ENCODE results near the gene ZNF672.
"Not testable (repeated sequence)": the region's sequence is repeated elsewhere in the genome, so short reads cannot be mapped to it uniquely, and the experiment has no call there.

Gene ZNF672

DNA sequence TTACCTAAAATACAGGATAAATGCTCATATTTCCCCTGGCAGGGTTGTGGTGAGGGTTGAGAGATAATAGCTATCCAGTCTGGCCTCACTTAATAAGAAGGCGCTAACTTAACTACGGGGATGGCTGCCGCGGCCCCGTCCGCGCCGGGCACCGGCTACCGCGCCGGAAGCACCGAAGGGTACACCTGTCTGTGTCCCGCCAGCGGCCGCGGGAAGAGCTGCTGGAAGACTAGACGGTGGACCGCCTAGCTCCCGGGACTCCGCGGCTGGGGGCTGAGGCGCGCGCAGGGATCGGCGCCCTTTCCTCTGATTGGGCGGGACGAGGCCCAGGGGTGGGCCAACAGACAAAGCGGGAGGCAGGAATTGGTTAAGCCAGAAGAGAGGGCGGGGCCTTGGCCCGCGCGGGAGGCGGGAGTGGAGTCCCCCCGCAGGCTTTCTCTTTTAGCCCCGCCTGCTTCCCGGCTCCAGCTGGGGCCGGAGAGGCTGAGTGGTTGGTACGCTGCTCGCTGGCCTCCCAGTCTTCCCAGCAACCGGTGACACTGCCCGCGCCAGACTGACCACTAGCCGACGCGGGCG, at the start of gene ZNF672:
Gene ZNF672 (plus strand): TSS at position 444 of the 576 bp plus-strand sequence. CDS start 9,051 bp downstream, outside the sequence.
- DNase-seq = peak; percentile 99

DNA sequence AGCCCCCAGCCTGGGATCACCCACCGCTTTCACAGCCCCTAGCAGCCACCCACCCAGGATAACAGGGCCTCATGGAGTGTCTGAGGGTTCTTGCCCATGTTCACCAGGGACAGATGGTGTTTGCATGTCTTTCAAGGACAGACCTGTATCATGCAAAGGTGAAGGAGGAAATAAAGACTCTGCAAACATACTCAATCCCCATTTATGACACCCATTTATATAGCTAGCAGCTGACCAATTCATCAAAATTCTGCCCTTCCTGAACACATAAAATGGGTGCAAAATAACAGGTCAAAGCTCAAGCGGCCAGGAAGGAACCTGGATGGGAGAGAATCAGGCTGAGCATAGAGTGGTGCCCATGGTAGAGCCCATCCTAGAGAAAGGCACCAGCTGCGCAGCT, 49.7 kb upstream of the ZNF672 start:
- DNase-seq = no peak

GRCh38 chr1:248789337-248789736, 48.7 kb upstream of the ZNF672 start:
- DNase-seq = not testable (repeated sequence)

GRCh38 chr1:248790456-248790855, 47.6 kb upstream of the ZNF672 start:
- DNase-seq = no peak

GRCh38 chr1:248791010-248791409, 47.0 kb upstream of the ZNF672 start:
- no peak for DNase-seq

GRCh38 chr1:248792342-248792741, 45.7 kb upstream of the ZNF672 start:
- no peak for DNase-seq

DNA sequence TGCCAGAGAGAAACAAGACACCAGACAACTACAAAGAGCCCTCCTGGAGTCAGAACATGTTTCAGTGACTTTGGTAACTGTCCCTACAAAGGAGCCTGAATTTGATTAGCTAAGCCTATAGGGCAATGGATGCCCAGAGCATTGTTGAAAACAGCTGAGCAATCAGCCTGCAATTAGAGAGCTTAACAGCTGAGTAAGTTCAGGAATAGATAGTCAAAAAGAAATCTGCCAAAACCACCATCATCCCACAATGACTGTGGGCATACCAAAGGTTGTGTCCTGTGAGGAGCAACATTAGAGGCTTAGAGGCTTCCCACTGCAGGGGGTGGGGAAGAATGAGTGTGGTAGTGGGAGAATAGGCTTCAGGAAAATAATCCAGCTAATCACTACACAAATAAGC, 44.4 kb upstream of the ZNF672 start:
- DNase-seq = no peak

DNA sequence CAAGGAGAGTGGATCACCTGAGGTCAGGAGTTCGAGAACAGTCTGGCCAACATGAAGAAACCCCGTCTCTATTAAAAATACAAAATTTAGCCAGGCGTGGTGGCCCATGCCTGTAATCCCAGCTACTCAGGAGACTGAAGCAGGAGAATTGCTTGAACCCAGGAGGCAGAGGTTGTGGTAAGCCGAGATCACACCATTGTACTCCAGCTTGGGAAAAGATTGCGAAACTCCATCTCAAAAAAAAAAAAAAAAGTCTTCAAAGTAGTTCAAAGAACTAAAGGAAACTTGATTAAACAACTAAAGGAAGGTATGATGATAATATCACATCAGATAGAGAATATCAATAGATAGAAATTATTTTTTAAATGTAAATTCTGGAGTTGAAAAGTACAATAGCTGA, 43.4 kb upstream of the ZNF672 start:
- DNase-seq = not testable (repeated sequence)

DNA sequence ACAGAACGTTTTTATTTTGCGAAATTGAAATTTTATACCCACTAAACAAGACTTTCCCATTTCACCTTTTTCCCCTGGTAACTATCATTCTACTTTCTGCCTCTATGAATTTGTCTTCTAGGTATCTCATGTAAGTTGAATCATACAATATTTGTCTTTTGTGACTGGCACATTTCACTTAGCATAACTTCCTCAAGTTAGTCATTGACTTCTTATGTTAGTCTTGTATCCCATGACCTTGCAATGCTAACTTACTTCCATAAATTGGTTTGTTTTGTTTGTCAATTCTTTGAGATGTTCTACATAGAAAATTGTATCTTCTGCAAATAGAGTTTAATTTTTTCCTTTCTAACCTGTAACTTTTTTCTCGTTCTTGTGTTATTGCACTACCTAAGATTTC, 39.2 kb upstream of the ZNF672 start:
- DNase-seq = no peak

GRCh38 chr1:248800459-248800858, 37.6 kb upstream of the ZNF672 start:
- DNase-seq = no peak

- peak; percentile 38 for DNase-seq
Observed at GRCh38 chr1:248802454-248802853, 35.6 kb upstream of the ZNF672 start.

GRCh38 chr1:248803501-248803900, 34.5 kb upstream of the ZNF672 start:
- DNase-seq = peak; percentile 23

GRCh38 chr1:248804771-248805681, 33.0 kb upstream of the ZNF672 start:
- peak; percentile 37 for DNase-seq

- no peak for DNase-seq
Observed at GRCh38 chr1:248805876-248806275, 32.1 kb upstream of the ZNF672 start.

- DNase-seq = peak; percentile 73
Observed at GRCh38 chr1:248807067-248807737, 30.8 kb upstream of the ZNF672 start.

GRCh38 chr1:248808876-248809275, 29.1 kb upstream of the ZNF672 start:
- no peak for DNase-seq

DNA sequence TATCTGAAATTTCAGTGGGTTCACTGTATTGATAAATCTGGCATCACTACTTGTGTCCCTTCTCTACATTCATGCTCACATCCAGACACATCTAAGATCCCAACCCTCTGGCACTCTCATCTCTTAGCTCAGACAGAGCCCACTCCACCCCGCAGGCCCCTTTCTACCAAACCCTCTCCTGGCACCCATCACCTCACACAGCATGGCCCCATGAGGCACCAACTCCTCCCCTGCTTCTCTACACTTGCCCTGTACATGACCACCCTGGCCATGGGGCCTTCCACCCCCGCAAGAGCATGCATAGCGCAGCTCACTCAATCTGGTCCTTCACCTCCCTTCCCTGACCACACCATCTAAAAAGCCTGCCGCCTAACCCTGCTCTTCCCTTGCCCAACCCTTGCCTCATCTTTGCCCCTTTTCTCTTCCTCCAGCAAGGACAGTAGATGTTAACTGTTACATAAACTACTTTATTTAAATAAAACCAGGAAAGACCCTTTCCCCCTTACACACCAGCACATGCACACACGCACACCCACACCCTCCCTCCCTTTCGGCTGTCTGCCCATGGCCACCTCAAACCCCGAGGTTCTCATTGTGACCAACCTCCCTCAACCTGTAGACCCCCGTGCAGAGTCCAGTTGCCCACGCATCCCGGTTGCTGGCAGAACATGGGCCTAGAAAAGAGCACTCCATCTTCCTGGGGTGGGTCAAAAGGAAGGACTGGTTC, 27.9 kb upstream of the ZNF672 start:
- DNase-seq = peak; percentile 37

DNA sequence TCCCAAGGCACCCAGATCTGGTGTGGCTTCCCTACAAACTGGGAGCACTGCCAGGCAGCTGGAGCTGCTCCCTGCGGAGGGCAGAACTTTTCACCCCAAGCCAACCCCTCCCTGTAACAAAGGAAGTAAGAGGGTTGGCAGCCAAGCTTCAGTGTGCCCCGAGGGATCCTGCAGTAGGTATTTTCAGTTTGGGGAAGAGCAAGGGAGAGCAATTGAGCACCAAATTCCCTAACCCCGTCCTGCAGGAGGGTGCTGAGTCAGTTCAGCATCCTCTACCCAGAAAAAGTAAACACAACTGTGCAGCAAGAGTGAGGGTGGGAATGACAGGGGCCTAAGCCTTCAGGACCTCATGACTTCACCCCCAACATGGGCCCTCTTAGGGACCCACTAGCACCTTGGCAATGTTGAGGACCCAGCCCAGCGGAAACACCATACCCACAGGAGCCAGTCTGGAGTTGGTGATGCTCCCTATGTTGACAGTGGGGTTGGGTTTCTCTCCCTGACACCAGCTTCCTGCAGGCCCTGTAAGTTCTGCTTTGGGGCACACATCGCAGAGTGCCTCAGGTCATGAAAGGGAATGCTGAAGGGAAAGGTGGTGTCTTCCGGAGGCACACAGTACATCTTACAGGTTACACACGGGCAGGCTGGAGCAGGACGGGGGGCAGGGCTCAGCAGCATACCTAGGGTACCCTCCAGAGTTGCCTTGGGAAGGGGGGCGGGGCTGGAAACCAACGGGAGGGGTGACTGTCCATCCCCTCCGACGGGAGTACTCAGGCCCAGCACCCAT, 27.1 kb upstream of the ZNF672 start:
- peak; percentile 42 for DNase-seq

- peak; percentile 64 for DNase-seq
Observed at GRCh38 chr1:248811514-248812490, 26.2 kb upstream of the ZNF672 start.

DNA sequence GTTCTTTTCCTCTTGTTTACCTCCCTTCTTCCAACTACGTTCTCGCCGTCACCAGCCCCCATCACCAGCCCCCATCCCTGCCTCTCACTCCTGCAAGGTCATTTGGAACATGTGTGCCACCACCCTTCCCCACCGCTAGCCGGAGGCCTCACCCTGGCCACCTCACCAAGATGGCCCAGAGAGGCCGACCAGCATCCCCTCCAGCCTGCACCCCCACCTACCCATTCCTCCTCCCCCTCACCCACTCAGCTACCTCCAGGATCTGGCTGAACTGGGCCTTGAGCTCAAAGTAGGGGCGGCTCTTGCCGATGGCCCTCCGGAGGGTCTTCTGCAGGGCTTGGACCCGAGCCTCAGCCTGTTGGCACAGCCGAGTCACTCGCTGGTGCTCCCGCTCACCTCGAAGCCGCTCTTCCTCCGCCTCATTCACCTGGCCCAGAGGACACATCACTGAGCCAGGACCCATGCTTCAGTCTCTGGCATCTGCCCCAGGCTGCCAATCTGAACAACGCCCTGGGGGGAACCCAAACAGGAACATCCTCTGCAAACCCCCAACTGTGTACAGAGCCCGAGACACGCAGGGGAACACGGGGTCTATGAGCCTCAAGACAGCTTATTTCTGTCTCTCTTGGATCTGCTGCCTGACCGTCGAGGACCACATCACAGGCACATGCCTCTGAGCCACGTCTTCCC, 25.1 kb upstream of the ZNF672 start:
- peak; percentile 37 for DNase-seq
